Transverse colon (tissue), 3 donors: ENCODE data around the gene IBTK.

ENCODE experiments used
- POLR2A ChIP-seq: fragments of 450-650 bp; IDR thresholded peaks from one replicate; pipeline ENCODE4 v1.6.1; 2016; ENCODE audit warnings: antibody characterized with exemption, mild to moderate bottlenecking, moderate library complexity
- TF ChIP-seq, protein P1 (sequence below), 5 experiments: fragments of 200-600 bp in 3 of 5; fragments of 450-650 bp in 2 of 5; sonication (generic) in 3 of 5; IDR thresholded peaks; 1 replicate in 2 of 5; 2 replicates in 3 of 5; pipeline ENCODE4 v1.5.1; 2016 to 2017; ENCODE audit warnings: antibody characterized with exemption in 5 of 5, inconsistent platforms in 3 of 5, mild to moderate bottlenecking in 2 of 5, moderate library complexity in 1 of 5

DNA sequence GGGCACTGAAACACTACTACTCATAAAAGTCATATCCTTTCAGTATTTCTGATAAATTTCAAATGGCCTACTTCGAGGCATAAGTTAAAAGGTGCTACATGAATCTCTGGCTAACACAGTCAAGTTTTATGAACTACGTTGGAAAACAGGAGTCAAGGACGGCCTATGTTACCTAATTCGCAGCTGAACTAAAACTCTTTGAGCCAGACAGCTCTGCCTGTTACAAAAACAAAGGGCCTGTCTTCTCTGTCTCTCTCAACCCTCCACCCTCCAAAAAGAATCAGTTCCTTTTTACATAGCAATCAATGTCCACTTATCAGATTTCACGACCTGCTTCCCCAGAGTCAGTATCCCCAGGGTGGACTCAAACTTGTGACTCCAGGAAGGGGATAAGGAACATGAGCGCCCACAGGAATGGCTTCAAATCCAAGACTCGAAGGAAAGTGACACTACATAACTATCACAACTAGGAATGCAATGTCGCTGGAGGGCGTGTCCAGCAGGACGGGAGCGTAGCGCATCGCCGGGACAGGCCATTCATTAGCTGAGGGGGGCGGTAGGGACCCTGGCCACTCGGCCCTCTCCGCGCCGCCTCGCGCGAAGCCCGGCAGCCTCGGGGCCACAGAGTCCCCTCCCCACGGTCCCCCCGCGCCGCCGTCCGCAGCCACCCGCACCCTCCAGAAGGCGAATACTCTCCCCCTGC is 591 bp downstream of the IBTK start:
- TF ChIP-seq, protein P1, sequence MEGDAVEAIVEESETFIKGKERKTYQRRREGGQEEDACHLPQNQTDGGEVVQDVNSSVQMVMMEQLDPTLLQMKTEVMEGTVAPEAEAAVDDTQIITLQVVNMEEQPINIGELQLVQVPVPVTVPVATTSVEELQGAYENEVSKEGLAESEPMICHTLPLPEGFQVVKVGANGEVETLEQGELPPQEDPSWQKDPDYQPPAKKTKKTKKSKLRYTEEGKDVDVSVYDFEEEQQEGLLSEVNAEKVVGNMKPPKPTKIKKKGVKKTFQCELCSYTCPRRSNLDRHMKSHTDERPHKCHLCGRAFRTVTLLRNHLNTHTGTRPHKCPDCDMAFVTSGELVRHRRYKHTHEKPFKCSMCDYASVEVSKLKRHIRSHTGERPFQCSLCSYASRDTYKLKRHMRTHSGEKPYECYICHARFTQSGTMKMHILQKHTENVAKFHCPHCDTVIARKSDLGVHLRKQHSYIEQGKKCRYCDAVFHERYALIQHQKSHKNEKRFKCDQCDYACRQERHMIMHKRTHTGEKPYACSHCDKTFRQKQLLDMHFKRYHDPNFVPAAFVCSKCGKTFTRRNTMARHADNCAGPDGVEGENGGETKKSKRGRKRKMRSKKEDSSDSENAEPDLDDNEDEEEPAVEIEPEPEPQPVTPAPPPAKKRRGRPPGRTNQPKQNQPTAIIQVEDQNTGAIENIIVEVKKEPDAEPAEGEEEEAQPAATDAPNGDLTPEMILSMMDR (IDR thresholded peaks at IDR 0.05) = no peak
- no peak for TF ChIP-seq POLR2A
